ENCODE measurements around the gene HNF1A.
"Not testable (repeated sequence)": the region's sequence is repeated elsewhere in the genome, so short reads cannot be mapped to it uniquely, and the experiment has no call there.

Gene HNF1A

DNA sequence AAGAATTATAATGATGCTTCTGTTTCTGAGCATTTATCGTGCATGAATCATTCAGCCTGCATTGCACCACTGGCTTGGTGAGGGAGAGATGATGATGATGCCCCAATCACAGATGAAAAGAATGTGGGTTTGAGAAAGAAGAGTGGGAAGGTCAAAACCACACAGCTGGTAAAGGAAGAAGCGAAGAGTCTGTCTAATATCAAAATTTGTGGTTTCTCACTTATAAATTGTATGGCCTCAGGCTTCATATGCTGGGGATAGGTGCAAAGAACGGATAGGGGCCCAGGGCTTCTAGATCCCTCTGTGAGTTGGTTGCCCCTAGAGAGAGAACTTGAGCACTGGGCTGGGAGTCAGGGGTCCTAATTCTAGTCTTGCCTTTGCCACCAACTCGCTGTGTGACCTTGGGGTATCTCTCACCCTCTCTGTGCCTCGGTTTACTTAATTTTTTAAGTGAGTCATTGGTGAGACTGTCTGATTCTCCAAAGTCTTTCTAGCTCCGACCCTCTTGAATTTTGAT, 58.5 kb downstream of the HNF1A start:
- H3K27me3 ChIP-seq (ENCODE audit: insufficient read depth, poor library complexity, severe bottlenecking): no peaks in the 10 kb centered on the region
- ATAC-seq (ENCODE audit: low read depth) (peak; percentile 39; the same call in 2 of the 3 replicates), DNase-seq (ENCODE audit: low spot score) (no peak)
- no peak overlapping the region for H3K4me3 ChIP-seq (ENCODE audit: severe bottlenecking)
- H3K9me3 ChIP-seq (ENCODE audit: severe bottlenecking): no peaks in the 10 kb centered on the region
- peak overlapping the region; percentile 20 for H3K27ac ChIP-seq (ENCODE audit: poor library complexity, severe bottlenecking)
- TF ChIP-seq, protein P1, sequence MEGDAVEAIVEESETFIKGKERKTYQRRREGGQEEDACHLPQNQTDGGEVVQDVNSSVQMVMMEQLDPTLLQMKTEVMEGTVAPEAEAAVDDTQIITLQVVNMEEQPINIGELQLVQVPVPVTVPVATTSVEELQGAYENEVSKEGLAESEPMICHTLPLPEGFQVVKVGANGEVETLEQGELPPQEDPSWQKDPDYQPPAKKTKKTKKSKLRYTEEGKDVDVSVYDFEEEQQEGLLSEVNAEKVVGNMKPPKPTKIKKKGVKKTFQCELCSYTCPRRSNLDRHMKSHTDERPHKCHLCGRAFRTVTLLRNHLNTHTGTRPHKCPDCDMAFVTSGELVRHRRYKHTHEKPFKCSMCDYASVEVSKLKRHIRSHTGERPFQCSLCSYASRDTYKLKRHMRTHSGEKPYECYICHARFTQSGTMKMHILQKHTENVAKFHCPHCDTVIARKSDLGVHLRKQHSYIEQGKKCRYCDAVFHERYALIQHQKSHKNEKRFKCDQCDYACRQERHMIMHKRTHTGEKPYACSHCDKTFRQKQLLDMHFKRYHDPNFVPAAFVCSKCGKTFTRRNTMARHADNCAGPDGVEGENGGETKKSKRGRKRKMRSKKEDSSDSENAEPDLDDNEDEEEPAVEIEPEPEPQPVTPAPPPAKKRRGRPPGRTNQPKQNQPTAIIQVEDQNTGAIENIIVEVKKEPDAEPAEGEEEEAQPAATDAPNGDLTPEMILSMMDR (IDR thresholded peaks at IDR 0.05; ENCODE audit: poor library complexity, severe bottlenecking): no peak
- peaks cover 26% of the 10 kb centered on the region for H3K4me1 ChIP-seq (ENCODE audit: insufficient read depth, poor library complexity, severe bottlenecking)
- no peaks in the 10 kb centered on the region for H3K36me3 ChIP-seq (ENCODE audit: low read depth)

DNA sequence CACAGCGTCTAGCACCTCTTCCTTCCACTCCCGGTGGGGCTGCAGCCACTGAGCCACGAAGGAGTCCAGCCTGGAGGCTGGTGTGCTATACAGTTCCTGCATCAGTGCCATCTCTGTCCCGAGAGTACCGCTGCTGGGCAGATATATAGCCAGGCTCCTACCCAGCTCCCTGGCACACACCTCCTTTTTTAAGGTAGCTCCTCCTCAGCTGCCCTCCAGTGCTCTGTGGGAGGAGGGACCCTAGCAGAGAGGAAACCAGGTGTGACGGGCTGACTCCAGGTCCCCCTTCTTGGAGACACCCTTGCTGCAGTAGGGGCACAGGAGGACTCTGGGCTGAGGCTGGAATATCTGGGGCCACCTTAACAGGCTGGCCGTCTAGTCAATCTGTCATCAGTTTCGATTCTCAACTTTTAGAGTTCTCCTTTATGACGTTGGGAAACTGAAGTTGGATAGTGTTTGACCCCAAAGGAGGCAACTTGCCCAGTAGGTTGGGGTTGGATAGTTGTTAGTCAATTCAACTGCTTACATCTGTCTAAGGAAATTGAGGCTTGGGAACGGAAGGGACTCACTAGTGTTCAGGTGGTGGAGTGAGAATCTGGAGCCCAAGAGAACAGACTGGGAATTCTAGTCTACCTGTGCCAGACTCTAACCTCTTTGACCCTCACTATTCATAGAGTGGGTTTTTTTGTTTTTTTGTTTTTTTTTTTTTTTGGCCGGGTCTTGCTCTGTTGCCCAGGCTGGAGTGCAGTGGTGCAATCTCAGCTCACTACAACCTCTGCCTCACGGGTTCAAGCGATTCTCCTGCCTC, 60.7 kb downstream of the HNF1A start, which contains the start of gene OASL:
Gene OASL (minus strand): TSS at position 386 of the 808 bp plus-strand sequence. CDS start 275 bp downstream, at position 111.
- no peak within 1 kb of the TSS for H3K27ac ChIP-seq (ENCODE audit: poor library complexity, severe bottlenecking)
- no peaks in the 10 kb centered on the region for H3K36me3 ChIP-seq (ENCODE audit: low read depth)
- H3K9me3 ChIP-seq (ENCODE audit: severe bottlenecking): no peaks in the 10 kb centered on the region
- H3K4me1 ChIP-seq (ENCODE audit: insufficient read depth, poor library complexity, severe bottlenecking): peaks cover 21% of the 10 kb centered on the region
- ATAC-seq (ENCODE audit: low read depth) (peak; percentile 77), DNase-seq (ENCODE audit: low spot score) (no peak)
- H3K4me3 ChIP-seq (ENCODE audit: severe bottlenecking): peak within 1 kb of the TSS; percentile 33
- H3K27me3 ChIP-seq (ENCODE audit: insufficient read depth, poor library complexity, severe bottlenecking): no peaks in the 10 kb centered on the region
- TF ChIP-seq, protein P1 (IDR thresholded peaks at IDR 0.05; ENCODE audit: poor library complexity, severe bottlenecking): no peak

DNA sequence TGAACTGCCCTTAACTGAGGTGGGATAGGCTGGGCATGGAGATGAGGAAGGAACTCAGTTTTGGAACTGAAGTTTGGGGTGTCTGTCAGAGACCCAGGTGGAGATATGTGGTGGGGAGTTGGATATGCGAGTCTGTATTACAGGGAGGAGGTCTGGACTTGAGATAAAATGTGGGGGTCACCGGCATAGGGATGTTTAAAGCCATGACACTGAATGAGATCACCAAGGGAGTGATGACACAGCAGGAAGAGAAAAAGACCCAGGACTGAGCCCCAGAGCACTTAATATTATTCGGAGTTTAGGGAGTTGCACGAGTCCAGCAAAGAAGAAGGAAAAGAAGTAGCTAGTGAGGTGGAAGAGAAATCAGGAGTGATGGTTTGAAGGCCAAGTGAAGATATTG, 64.7 kb downstream of the HNF1A start:
- Histone ChIP-seq H3K4me1 (ENCODE audit: insufficient read depth, poor library complexity, severe bottlenecking) (no peaks in the 10 kb centered on the region), H3K27ac (ENCODE audit: poor library complexity, severe bottlenecking) (no peak overlapping the region), H3K36me3 (ENCODE audit: low read depth) (no peaks in the 10 kb centered on the region), H3K9me3 (ENCODE audit: severe bottlenecking) (no peaks in the 10 kb centered on the region), H3K4me3 (ENCODE audit: severe bottlenecking) (no peak overlapping the region), H3K27me3 (ENCODE audit: insufficient read depth, poor library complexity, severe bottlenecking) (no peaks in the 10 kb centered on the region)
- no peak for DNase-seq (ENCODE audit: low spot score)
- TF ChIP-seq, protein P1 (IDR thresholded peaks at IDR 0.05; ENCODE audit: poor library complexity, severe bottlenecking): no peak
- no peak for ATAC-seq (ENCODE audit: low read depth)

DNA sequence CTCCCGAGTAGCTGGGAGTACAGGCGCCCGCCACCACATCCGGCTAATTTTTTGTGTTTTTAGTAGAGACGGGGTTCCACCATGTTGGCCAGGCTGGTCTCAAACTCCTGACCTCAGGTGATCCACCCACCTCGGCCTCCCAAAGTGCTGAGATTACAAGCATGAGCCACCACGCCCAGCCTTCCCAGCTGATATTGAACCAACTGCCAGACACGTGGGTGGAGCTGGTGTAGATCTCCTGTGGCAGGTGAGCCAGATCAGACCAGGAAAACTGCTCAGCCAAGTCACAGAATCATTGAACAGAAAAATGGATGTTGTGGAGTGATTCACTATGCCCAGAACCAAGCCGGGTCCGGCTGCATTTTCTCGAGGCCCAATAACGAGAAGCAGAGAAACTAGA, 69.1 kb downstream of the HNF1A start:
- not testable (repeated sequence) for H3K27me3 ChIP-seq (ENCODE audit: insufficient read depth, poor library complexity, severe bottlenecking); H3K4me1 ChIP-seq (ENCODE audit: insufficient read depth, poor library complexity, severe bottlenecking); H3K4me3 ChIP-seq (ENCODE audit: severe bottlenecking); ATAC-seq (ENCODE audit: low read depth); H3K36me3 ChIP-seq (ENCODE audit: low read depth); H3K27ac ChIP-seq (ENCODE audit: poor library complexity, severe bottlenecking); DNase-seq (ENCODE audit: low spot score); H3K9me3 ChIP-seq (ENCODE audit: severe bottlenecking)

DNA sequence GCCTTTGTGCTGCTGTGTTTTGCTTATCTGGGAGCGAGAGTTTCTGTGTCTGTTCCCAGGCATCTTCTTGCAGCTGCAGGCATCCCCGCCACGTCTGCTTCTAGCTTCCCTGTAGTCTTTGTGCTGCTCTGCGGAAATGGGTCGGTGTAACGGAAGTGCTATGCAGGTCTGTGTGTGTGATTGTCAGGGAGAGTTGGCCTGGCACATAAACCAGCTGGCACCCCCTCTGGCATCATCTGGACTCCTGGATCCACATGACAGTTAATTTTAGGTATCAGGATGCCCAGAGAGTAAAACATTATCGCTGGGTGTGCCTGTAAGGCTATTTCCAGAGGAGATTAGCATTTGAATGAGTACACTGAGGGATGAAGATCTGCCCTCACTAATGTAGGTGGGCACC, 70.1 kb downstream of the HNF1A start:
- ATAC-seq (ENCODE audit: low read depth) (no peak), DNase-seq (ENCODE audit: low spot score) (no peak)
- H3K27ac ChIP-seq (ENCODE audit: poor library complexity, severe bottlenecking): no peak overlapping the region
- H3K9me3 ChIP-seq (ENCODE audit: severe bottlenecking): no peaks in the 10 kb centered on the region
- no peaks in the 10 kb centered on the region for H3K36me3 ChIP-seq (ENCODE audit: low read depth)
- H3K27me3 ChIP-seq (ENCODE audit: insufficient read depth, poor library complexity, severe bottlenecking): no peaks in the 10 kb centered on the region
- H3K4me1 ChIP-seq (ENCODE audit: insufficient read depth, poor library complexity, severe bottlenecking): no peaks in the 10 kb centered on the region
- TF ChIP-seq, protein P1 (IDR thresholded peaks at IDR 0.05; ENCODE audit: poor library complexity, severe bottlenecking): no peak
- H3K4me3 ChIP-seq (ENCODE audit: severe bottlenecking): no peak overlapping the region
